Left hindlimb (tissue), 1 donor: ENCODE data around the gene OR10A2.
"Not testable (repeated sequence)": the region's sequence is repeated elsewhere in the genome, so short reads cannot be mapped to it uniquely, and the experiment has no call there.

Experiments
- DNase-seq: peaks from one replicate; pipeline ENCODE4 v3.0.0-alpha.2; 2018

Gene OR10A2, protein sequence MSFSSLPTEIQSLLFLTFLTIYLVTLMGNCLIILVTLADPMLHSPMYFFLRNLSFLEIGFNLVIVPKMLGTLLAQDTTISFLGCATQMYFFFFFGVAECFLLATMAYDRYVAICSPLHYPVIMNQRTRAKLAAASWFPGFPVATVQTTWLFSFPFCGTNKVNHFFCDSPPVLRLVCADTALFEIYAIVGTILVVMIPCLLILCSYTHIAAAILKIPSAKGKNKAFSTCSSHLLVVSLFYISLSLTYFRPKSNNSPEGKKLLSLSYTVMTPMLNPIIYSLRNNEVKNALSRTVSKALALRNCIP

DNA sequence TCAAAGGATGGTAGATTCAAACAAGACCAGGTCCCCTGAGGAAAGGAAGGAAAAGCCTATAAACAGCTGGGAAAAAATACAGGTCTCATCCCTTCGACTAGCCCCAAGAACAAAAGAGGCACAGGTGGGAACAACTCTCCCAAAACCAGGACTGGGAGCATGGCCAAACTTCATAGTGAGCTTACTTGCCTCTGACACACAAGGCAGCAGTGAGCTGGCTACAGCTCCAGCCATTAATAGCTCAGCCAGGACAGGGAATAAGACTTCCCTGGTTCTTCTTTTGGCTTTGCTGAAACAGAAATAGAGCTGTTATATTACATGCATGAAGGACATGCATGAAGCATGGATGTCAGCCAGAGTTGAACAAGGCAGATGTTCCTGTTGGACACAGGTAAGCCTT, at the start of gene OR10A2:
Gene OR10A2 (plus strand): TSS at position 97 of the 400 bp plus-strand sequence. CDS start 6,698 bp downstream, outside the sequence.
- DNase-seq, result peak; percentile 34

DNA sequence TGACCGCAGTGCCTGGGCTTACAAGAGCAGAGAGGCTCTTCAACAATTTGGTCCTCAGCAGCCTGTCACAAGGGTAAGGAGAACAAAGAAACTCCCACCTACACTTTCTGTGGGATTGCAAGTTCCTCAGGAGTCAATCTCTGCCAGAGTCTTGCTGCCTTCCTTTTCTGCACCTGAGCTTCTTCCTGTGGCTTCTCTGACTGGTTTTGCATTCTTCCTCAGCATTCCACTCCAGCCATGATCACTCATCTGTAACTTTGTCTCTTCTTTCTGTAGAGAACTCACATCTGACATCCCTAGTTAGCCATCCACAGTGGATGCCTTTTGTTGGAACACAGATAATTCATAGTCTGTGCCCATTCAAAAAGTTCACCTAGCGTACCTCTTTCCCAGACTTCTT, 49.2 kb upstream of the OR10A2 start:
- DNase-seq, result no peak

DNA sequence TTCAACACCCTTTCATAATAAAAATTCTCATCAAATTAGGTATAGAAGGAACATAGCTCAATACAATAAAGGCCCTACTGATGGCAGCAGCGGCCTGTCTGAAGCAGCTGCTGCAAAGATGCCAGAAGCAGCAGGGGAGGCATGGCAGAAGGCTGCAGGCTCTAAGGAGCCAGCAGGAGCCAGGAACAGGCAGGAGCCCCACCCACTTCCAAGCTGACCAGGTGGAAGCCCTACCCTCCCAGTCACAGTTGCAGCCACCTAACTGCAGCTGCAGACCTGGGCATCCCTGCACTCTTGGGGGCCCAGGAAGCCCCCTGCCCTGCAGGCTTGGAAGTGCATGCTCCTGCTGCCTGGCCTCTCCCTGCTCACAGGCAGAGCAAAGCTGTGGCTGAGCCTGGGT, 45.2 kb upstream of the OR10A2 start:
- DNase-seq, result no peak

DNA sequence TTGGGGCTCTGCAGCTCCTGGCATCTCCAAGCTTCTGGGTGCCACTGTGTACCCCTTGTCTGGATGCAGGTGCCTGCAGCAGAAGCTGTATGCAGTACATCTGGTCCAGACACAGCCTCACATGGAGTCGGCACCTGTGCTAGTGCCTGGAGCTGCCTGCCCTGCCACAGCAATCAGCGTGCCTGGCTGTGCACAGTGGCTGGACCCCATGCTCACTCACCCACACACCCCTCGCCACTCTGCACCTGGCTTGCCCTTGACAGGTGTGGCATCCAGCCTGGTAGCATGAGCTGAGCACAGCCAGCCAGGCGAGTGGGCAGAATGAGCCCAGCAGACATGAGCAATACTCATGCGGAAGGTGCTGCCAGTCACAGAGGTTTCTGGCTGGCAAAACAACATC, 43.9 kb upstream of the OR10A2 start:
- DNase-seq, result no peak

DNA sequence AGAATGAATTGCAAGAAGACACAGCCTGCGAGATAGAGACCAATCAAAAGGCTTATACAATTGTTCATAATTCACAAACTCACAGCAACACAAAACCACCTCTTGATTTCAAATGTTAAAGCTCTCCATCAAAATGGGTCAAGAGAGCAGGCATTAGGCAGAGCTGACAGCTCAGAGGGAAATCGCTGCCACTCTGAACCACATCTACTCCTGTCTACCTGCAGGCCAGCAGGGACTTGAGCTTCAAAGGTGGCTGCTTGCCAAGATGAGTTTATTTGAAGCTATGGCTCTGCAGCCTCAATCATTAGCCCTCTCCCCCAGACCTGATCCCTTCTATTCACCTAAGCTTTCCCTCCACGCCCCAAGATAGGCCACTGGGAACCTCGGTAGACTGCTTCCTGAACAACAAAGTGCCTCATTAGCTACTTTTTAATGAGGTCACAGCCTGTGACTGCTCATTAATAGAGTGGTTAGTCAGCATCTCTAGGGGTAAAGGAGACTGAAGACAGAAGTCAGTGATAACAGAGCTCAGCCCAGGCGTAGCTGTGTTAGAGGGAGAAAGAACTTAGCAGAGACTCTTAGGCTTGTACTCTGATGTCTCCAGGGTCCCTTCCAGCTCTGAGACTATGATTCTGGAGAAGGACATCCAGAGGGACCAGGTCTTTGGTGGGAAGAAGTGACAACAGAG, 38.6 kb upstream of the OR10A2 start:
- no peak for DNase-seq

DNA sequence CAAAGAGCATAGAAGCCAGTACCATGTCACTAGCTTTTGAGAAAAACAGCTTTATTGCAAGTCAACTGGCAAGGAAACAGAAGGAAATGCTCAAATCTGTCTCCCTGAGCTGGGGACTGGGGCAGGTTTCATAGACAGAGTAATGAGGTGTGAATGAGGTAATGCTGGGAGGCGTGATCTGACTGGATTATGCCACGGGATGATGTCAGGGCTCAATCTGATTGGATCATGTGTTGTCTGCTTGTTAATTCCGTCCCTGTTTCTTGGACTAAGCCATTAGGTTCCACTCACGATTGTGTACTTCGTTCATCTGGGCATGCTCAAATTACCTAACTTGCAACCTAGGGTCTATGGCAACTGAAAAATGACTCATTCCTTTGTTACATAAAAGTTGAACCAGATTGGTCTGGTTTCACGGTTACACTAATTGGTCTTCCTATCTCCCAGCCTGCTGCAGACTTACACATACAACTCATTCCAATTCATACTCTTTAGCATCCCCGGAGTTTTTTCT, 37.6 kb upstream of the OR10A2 start:
- DNase-seq, result peak; percentile 70

DNA sequence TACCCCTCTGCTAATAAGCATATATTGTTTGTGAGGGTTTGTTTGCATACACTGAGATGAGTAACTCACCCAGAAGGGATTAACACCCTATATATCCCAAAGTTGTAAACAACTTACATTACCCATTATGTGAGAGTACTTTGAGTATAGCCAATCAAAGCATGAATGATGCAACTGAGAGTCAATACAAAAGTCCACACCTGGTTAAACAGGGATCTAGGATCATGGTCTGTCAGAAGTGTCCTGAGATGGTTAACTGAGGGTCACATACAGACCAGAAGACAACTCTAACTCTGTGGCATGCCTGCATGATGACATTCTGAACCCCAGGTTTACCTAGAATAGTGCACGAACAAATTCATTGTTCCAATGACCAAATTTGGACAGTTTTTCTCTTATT, 34.8 kb upstream of the OR10A2 start:
- no peak for DNase-seq

DNA sequence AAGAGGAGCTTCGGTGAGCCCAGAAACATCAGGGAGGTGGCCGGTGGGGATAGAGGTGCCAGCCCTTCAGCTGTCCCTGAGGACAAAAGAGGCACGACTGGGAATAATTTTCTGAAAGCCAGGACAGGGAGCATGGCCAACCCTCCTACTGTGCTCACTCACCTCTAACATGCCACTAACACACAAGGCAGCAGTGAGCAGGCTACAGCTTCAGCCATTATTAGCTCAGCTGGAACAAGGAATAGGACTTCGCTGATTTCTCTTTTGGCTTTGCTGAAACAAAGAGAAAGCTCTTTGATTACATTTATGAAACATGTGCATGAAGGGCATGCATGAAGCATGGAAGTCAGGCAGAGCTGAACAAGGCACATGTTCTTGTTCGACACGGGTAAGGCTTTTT, 29.5 kb upstream of the OR10A2 start:
- DNase-seq, result no peak

DNA sequence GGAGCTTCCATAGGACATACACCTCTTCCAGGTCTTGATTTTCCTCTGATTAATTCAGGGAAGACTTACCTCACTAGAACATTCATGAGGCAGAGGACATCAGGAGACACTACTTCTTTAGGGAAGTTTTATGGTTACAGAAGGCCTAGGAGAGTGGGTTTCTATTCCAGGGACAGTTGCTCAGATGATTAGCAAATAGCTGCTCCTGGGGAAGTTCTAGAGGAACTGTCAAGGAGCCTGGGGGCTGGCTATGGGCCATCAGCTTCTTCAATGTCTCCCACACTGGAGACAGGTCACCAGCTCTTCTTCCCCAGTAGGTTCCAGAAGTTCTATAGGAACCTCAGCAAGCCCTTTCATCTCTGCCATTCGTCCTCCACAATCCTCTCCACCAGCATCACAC, 28.8 kb upstream of the OR10A2 start:
- no peak for DNase-seq

DNA sequence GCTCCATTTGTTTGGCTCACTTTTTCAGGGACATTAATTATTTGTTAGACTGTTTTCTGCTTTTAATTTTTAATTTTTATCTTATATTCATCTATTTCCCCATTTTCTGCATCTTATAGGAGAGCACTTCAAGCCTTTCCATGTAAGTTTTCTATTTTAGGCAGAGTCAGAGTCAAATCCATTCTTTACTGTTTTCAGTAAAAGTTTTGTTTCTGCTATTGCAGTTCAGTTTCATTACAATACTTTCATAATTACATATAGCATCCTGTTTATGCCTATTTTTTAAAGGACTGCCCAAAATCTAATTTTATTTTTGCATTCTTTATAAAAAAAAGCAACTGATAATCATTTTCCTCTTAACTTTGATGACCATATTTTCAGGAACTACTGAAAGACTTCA, 21.2 kb upstream of the OR10A2 start:
- DNase-seq, result no peak

DNA sequence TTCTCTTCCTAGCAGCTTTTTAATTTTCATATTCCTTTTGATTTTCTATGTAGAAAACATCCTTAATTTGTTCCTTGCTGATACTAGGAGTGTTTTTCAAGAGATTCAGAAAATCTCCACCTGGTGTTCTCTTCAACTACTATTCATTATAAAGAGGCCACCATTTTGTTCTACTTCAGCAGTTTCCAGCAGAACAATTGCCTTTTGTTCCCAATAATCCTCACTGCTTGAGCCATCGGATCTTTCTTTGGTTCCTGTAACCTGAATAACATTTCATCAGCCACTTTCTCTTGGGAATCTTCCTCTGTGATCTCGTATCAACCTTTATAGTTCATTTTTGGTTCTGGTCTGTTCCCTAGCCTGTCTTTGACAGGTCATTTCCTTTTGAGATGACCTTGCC, 19.2 kb upstream of the OR10A2 start:
- no peak for DNase-seq

DNA sequence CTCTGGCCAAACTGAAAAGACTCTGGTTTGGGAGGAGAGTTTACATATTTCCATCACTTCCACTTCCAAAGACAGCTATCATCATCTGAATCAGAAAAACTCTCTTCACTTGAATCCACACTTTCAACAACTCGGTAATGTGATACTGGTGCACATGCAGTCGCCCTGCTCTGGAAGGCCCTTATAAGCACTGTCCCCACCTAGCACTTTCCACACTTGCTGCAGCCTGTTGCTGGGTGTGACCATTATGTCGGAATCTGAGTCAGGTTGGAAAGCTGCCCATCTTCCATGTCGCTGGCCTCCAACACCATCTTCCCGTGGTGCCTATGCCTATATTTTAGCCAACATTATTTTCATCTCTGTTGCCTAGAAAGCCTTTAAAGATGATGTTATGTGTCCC, 18.5 kb upstream of the OR10A2 start:
- DNase-seq, result no peak

DNA sequence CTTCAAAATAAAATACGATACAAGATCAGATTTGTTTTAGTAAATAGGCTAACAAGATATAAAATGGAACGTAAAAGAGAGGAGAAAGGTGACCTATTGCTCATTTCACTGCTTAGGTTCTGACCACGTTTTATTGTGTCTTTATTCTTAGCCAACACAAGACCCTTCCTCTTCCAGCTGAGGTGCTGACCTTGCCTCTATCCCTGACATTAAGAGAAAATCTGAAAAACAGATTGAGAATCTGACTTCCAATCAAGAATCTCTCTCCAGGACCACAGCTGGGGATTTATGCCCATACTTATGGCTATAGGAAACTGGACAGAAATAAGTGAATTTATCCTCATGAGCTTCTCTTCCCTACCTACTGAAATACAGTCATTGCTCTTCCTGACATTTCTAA, 17.5 kb upstream of the OR10A2 start, which contains the start of gene OR10A5:
Gene OR10A5 (plus strand): TSS at position 301 of the 400 bp plus-strand sequence. CDS start 0 bp downstream, at position 301.
- no peak for DNase-seq

DNA sequence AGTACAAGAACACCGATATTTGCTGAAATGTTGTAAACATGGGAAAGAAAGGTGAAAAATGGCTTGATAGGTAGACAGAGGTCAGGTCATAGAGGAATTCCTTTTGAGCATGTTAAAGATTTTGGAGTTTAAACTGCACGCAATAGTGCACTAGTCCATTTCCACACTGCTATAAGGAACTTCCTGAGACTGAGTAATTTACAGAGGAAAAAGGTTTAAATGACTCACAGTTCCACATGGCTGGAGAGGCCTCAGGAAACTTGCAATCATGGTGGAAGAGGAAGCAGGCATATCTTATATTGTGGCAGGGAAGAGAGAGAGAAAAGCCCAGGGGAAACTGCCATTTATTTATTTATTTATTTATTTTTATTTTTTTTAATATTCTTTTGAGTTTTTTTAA, 12.3 kb upstream of the OR10A2 start:
- DNase-seq, result no peak

DNA sequence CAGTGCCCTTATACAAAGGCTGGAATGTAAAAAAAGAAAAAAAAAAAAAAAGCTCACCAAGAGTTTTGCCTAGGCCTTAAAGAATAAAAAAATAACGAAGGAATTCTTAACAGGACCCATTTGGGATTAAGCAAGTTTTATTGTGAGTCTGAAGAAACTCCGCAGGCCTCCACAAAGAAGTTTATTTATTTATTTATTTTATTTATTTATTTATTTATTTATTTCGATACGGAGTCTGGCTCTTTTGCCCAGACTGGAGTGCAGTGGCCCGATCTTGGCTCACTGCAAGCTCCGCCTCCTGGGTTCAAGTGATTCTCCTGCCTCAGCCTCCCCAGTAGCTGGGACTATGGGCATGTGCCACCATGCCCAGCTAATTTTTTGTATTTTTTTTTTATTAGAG, 8.1 kb upstream of the OR10A2 start:
- not testable (repeated sequence) for DNase-seq

DNA sequence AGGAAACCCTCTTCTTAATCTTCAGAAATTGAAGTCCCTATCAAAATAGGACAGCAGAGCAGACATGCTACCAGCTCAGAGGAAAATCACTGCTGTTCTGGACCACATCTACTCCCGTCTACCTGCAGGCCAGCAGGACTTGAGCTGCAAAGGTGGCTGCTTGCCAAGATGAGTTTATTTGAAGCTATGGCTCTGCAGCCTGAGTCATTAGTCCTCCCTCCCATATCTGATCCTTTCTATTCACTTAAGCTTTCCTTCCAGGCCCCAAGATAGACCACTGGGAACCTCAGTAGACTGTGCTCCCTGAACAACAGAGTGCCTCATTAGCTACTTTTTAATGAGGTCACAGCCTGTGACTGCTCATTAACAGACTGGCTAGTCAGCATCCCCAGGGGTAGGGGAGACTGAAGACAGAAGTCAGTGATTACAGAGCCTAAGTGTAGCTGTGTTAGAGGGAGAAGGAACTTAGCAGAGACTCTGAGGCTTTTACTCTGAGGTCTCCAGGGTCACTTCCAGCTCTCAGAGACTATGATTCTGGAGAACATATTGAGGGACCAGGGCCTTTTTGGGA, 6.8 kb upstream of the OR10A2 start:
- no peak for DNase-seq

DNA sequence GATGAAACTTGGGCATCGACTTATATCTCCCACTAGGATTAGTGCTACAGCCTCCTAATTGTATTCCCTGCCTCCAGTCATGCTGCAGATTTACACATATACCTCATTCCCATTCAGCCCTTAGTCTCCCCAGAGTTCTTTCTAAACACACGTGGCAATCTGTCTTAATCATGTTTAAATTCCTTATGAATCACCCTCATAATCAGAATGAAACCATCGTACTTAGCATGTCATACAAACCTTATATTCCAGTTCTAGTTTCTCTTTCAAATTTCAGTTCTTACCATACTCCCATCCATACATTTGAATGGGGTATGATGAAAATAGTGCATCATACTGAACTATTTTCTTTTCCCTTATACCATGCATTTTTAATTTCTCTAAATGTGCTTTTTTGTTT, 6.0 kb upstream of the OR10A2 start:
- DNase-seq, result no peak

DNA sequence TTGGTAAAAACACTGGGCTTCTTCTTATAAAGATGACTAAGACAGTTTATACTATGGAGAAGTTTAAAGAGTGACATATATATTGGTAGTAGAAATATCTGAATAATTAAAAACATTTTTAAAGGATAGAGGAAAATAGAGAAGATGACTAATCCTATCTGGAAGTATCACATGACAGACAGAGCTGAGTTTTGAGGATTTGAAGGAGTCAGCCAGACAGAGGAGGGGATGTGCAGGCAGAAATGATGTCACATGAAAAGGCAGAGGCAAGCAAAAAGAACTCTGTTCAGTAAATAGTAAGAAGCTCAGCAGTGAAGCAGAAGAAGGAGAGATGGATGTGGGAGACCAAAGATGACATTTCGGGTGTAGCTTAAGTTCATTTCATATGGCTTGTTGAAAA, 1.6 kb downstream of the OR10A2 start:
- DNase-seq, result no peak

DNA sequence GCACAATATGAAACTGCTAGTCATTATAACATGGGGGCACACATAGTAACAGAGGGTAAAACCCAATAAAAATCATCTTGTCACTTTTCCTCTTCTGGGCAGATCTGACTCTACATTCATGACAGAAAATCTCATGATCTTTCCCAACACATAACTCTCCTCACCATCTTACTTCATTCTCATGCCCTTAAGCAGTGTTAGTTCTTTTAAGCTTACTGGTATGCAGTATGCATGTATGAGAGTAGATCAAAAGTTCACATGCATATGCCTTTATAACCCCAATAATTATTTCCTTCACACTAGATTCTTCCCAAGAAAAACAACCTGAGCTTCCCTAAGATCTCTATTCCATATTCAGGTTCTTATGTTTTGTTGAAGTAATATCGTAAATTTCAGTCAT, 8.4 kb downstream of the OR10A2 start:
- no peak for DNase-seq

DNA sequence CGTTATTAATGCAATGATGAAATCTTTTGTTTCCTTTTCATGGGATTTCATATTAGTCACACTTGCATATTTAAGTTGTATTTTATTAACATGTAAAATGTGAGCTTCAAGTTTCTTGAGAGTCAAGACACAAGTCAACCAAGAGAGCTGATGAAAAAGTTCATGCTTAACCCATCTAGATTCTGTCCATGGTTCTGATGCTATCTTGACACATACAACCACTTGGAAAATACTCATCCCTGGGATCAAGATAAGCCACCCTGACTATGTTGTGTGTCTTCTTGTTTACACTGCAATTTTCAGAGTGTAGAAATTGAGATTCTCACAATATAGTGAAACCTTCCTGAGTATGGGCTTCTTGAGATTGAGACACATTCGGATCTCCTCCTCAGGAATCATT, 12.9 kb downstream of the OR10A2 start:
- no peak for DNase-seq

DNA sequence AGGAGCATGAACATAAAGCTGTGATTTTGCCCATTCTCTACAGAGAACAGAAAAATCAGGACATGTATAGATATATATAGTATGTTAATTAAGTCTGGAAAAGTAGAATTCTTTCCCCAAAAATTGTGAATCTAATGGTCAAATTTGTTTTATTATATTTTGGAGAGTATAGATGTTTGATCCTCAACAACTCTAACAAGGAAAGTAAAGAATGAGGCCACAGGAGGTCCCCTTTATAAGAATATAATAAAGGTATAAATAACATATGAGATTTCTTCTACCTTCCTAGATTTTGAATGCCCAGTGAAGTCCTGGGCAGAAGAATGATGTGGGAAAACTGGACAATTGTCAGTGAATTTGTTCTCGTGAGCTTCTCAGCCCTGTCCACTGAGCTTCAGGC, 13.5 kb downstream of the OR10A2 start, which contains the start of gene OR10A4:
Gene OR10A4 (plus strand): TSS at position 301 of the 400 bp plus-strand sequence. CDS start 23 bp downstream, at position 324.
- DNase-seq, result no peak

DNA sequence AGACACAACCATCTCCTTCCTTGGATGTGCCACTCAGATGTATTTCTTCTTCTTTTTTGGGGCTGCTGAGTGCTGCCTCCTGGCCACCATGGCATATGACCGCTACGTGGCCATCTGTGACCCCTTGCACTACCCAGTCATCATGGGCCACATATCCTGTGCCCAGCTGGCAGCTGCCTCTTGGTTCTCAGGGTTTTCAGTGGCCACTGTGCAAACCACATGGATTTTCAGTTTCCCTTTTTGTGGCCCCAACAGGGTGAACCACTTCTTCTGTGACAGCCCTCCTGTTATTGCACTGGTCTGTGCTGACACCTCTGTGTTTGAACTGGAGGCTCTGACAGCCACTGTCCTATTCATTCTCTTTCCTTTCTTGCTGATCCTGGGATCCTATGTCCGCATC, 14.1 kb downstream of the OR10A2 start:
- no peak for DNase-seq

DNA sequence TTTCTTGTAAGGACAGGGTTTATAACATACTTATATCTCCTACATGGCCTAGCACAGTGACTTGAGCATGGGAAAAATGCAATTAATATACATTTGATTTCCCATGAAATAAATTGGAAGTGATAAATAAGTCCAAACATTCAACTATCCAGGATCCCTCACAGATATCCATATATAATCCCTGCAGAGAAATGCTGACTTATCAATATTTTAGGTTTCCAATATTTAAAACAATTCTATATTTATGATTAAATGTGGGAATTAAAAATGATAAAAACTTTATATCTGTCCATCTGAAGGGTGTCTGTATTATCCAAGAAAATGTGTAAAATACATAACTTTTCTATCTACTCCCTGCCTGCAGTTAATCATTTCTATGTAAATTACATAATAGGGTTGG, 19.9 kb downstream of the OR10A2 start:
- no peak for DNase-seq

DNA sequence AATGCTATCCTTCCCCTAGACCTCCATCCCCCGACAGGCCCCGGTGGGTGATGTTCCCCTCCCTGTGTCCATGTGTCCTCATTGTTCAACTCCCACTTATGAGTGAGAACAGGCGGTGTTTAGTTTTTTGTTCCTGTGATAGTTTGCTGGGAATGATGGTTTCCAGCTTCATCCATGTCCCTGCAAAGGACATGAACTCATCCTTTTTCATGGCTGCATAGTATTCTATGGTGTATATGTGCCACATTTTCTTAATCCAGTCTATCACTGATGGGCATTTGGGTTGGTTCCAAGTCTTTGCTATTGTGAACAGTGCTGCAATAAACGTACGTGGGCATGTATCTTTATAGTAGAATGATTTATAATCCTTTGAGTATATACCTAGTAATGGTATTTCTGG, 24.9 kb downstream of the OR10A2 start:
- DNase-seq, result not testable (repeated sequence)
